ENCODE measurements around the gene MYOT.

MYOT gene

GRCh38 chr5:137867664-137868063, at the start of gene MYOT:
Gene MYOT (plus strand): TSS chr5:137867860. CDS start chr5:137870652, 2,792 bp downstream.
- Mint-ChIP-seq H3K27ac (no peak within 1 kb of the TSS), H3K4me1 (no peaks in the 10 kb centered on the region), H3K9me3 (no peaks in the 10 kb centered on the region), H3K36me3 (no peaks in the 10 kb centered on the region), H3K27me3 (no peaks in the 10 kb centered on the region), H3K4me3 (no peak within 1 kb of the TSS)

- Mint-ChIP-seq H3K36me3 (peaks cover 4% of the 10 kb centered on the region), H3K9me3 (no peaks in the 10 kb centered on the region), H3K27me3 (no peaks in the 10 kb centered on the region), H3K4me1 (no peaks in the 10 kb centered on the region), H3K4me3 (no peak overlapping the region), H3K27ac (no peak overlapping the region)
Measured at GRCh38 chr5:137819766-137820165, 47.9 kb upstream of the MYOT start.

GRCh38 chr5:137822158-137822764, 45.4 kb upstream of the MYOT start:
- H3K9me3 Mint-ChIP-seq: peaks cover 7% of the 10 kb centered on the region
- H3K27me3 Mint-ChIP-seq: no peaks in the 10 kb centered on the region
- peaks cover 9% of the 10 kb centered on the region for H3K36me3 Mint-ChIP-seq
- no peak overlapping the region for H3K4me3 Mint-ChIP-seq
- no peak overlapping the region for H3K27ac Mint-ChIP-seq
- H3K4me1 Mint-ChIP-seq: no peaks in the 10 kb centered on the region

- Mint-ChIP-seq H3K36me3 (peaks cover 9% of the 10 kb centered on the region), H3K27me3 (no peaks in the 10 kb centered on the region), H3K4me3 (no peak overlapping the region), H3K4me1 (no peaks in the 10 kb centered on the region), H3K27ac (no peak overlapping the region), H3K9me3 (peaks cover 7% of the 10 kb centered on the region)
Measured at GRCh38 chr5:137822984-137823383, 44.7 kb upstream of the MYOT start.

- Mint-ChIP-seq H3K4me3 (no peak overlapping the region), H3K9me3 (peaks cover 7% of the 10 kb centered on the region), H3K27me3 (no peaks in the 10 kb centered on the region), H3K36me3 (peaks cover 9% of the 10 kb centered on the region), H3K27ac (no peak overlapping the region), H3K4me1 (no peaks in the 10 kb centered on the region)
Measured at GRCh38 chr5:137825165-137825564, 42.5 kb upstream of the MYOT start.

- H3K27me3 Mint-ChIP-seq: no peaks in the 10 kb centered on the region
- H3K9me3 Mint-ChIP-seq: peaks cover 7% of the 10 kb centered on the region
- H3K27ac Mint-ChIP-seq: no peak overlapping the region
- no peaks in the 10 kb centered on the region for H3K4me1 Mint-ChIP-seq
- peaks cover 9% of the 10 kb centered on the region for H3K36me3 Mint-ChIP-seq
- no peak overlapping the region for H3K4me3 Mint-ChIP-seq
Measured at GRCh38 chr5:137826067-137826466, 41.6 kb upstream of the MYOT start.

GRCh38 chr5:137828180-137828579, 39.5 kb upstream of the MYOT start:
- no peak overlapping the region for H3K27ac Mint-ChIP-seq
- no peaks in the 10 kb centered on the region for H3K27me3 Mint-ChIP-seq
- no peak overlapping the region for H3K4me3 Mint-ChIP-seq
- H3K9me3 Mint-ChIP-seq: peaks cover 7% of the 10 kb centered on the region
- H3K4me1 Mint-ChIP-seq: no peaks in the 10 kb centered on the region
- peaks cover 8% of the 10 kb centered on the region for H3K36me3 Mint-ChIP-seq

- Mint-ChIP-seq H3K36me3 (peaks cover 8% of the 10 kb centered on the region), H3K27ac (no peak overlapping the region), H3K4me3 (no peak overlapping the region), H3K4me1 (no peaks in the 10 kb centered on the region), H3K27me3 (no peaks in the 10 kb centered on the region), H3K9me3 (peaks cover 7% of the 10 kb centered on the region)
Measured at GRCh38 chr5:137828664-137829063, 39.0 kb upstream of the MYOT start.

- H3K9me3 Mint-ChIP-seq: peaks cover 5% of the 10 kb centered on the region
- no peaks in the 10 kb centered on the region for H3K27me3 Mint-ChIP-seq
- no peaks in the 10 kb centered on the region for H3K4me1 Mint-ChIP-seq
- H3K4me3 Mint-ChIP-seq: no peak overlapping the region
- no peak overlapping the region for H3K27ac Mint-ChIP-seq
- H3K36me3 Mint-ChIP-seq: peaks cover 3% of the 10 kb centered on the region
Measured at GRCh38 chr5:137831105-137831504, 36.6 kb upstream of the MYOT start.

GRCh38 chr5:137831526-137831925, 36.1 kb upstream of the MYOT start:
- peaks cover 1% of the 10 kb centered on the region for H3K36me3 Mint-ChIP-seq
- no peaks in the 10 kb centered on the region for H3K27me3 Mint-ChIP-seq
- no peak overlapping the region for H3K27ac Mint-ChIP-seq

GRCh38 chr5:137832416-137832815, 35.2 kb upstream of the MYOT start:
- H3K4me3 Mint-ChIP-seq: no peak overlapping the region
- no peaks in the 10 kb centered on the region for H3K27me3 Mint-ChIP-seq
- H3K36me3 Mint-ChIP-seq: peaks cover 1% of the 10 kb centered on the region
- no peaks in the 10 kb centered on the region for H3K4me1 Mint-ChIP-seq
- no peak overlapping the region for H3K27ac Mint-ChIP-seq
- no peaks in the 10 kb centered on the region for H3K9me3 Mint-ChIP-seq

More at GRCh38 chr5:137831526-137831925, 36.1 kb upstream of the MYOT start:
- Mint-ChIP-seq H3K9me3 (peaks cover under 1% of the 10 kb centered on the region), H3K4me3 (no peak overlapping the region), H3K4me1 (no peaks in the 10 kb centered on the region)

- no peaks in the 10 kb centered on the region for H3K27me3 Mint-ChIP-seq
- no peak overlapping the region for H3K27ac Mint-ChIP-seq
- no peaks in the 10 kb centered on the region for H3K4me1 Mint-ChIP-seq
- peaks cover 1% of the 10 kb centered on the region for H3K36me3 Mint-ChIP-seq
- no peaks in the 10 kb centered on the region for H3K9me3 Mint-ChIP-seq
- H3K4me3 Mint-ChIP-seq: no peak overlapping the region
Measured at GRCh38 chr5:137833463-137833862, 34.2 kb upstream of the MYOT start.

GRCh38 chr5:137834498-137835049, 33.1 kb upstream of the MYOT start:
- Mint-ChIP-seq H3K4me1 (no peaks in the 10 kb centered on the region), H3K4me3 (no peak overlapping the region), H3K36me3 (peaks cover 1% of the 10 kb centered on the region), H3K27me3 (no peaks in the 10 kb centered on the region), H3K27ac (no peak overlapping the region), H3K9me3 (no peaks in the 10 kb centered on the region)

- no peak overlapping the region for H3K4me3 Mint-ChIP-seq
- peaks cover 3% of the 10 kb centered on the region for H3K36me3 Mint-ChIP-seq
- H3K27me3 Mint-ChIP-seq: no peaks in the 10 kb centered on the region
- H3K4me1 Mint-ChIP-seq: no peaks in the 10 kb centered on the region
- H3K9me3 Mint-ChIP-seq: no peaks in the 10 kb centered on the region
- no peak overlapping the region for H3K27ac Mint-ChIP-seq
Measured at GRCh38 chr5:137836298-137836697, 31.4 kb upstream of the MYOT start.

- H3K9me3 Mint-ChIP-seq: no peaks in the 10 kb centered on the region
- no peaks in the 10 kb centered on the region for H3K4me1 Mint-ChIP-seq
- no peak overlapping the region for H3K27ac Mint-ChIP-seq
- no peaks in the 10 kb centered on the region for H3K27me3 Mint-ChIP-seq
- peaks cover 3% of the 10 kb centered on the region for H3K36me3 Mint-ChIP-seq
- H3K4me3 Mint-ChIP-seq: no peak overlapping the region
Measured at GRCh38 chr5:137836997-137837396, 30.7 kb upstream of the MYOT start.

- Mint-ChIP-seq H3K36me3 (peaks cover 3% of the 10 kb centered on the region), H3K4me3 (no peak overlapping the region), H3K27me3 (no peaks in the 10 kb centered on the region), H3K27ac (no peak overlapping the region), H3K4me1 (no peaks in the 10 kb centered on the region), H3K9me3 (no peaks in the 10 kb centered on the region)
Measured at GRCh38 chr5:137837491-137838394, 29.9 kb upstream of the MYOT start.

Measured in activated naive CD4-positive, alpha-beta T cell treated with anti-CD3 and anti-CD28 coated beads, Interleukin-2, amount 50 U/mL, for 24 hours (primary cell).